Measurements from ENCODE around the gene HTR3C.

Gene HTR3C

GRCh38 chr3:184008161-184008560 is 44.7 kb upstream of the HTR3C start:
- no peak overlapping the region for H3K27ac ChIP-seq (ENCODE audit: low read length)
- H3K9ac ChIP-seq (ENCODE audit: low read length) = no peak overlapping the region
- H3K79me2 ChIP-seq (ENCODE audit: low read length) = no peaks in the 10 kb centered on the region

GRCh38 chr3:184011230-184011876 is 41.5 kb upstream of the HTR3C start:
- H3K36me3 ChIP-seq (replicated peaks; ENCODE audit: low read depth, low read length) = no peaks in the 10 kb centered on the region
- no peaks in the 10 kb centered on the region for H3K79me2 ChIP-seq (ENCODE audit: low read length)
- H4K20me1 ChIP-seq (ENCODE audit: insufficient read depth, low read length) = no peaks in the 10 kb centered on the region

More at GRCh38 chr3:184008161-184008560, 44.7 kb upstream of the HTR3C start:
- no peaks in the 10 kb centered on the region for H3K9me3 ChIP-seq (ENCODE audit: insufficient read depth, low read length)
- H3K27me3 ChIP-seq (ENCODE audit: low read depth, low read length) = no peaks in the 10 kb centered on the region
- H3K36me3 ChIP-seq (replicated peaks; ENCODE audit: low read depth, low read length) = no peaks in the 10 kb centered on the region
- no peaks in the 10 kb centered on the region for H4K20me1 ChIP-seq (ENCODE audit: insufficient read depth, low read length)
- H3K4me3 ChIP-seq (ENCODE audit: low read length) = no peak overlapping the region
- TF ChIP-seq EZH2phosphoT487 (IDR thresholded peaks at IDR 0.05; ENCODE audit: low read depth) (no peak), CTCF (IDR thresholded peaks at IDR 0.05; ENCODE audit: low read depth, low read length) (no peak)
- H2AFZ ChIP-seq (ENCODE audit: low read depth, low read length) = no peak overlapping the region
- H3K4me2 ChIP-seq (ENCODE audit: low read length) = no peak overlapping the region
- H3K4me1 ChIP-seq (ENCODE audit: low read length) = peaks cover 23% of the 10 kb centered on the region

GRCh38 chr3:184011937-184012889 is 40.6 kb upstream of the HTR3C start:
- Histone ChIP-seq H3K4me2 (ENCODE audit: low read length) (no peak overlapping the region), H3K27me3 (ENCODE audit: low read depth, low read length) (no peaks in the 10 kb centered on the region), H2AFZ (ENCODE audit: low read depth, low read length) (no peak overlapping the region), H3K79me2 (ENCODE audit: low read length) (no peaks in the 10 kb centered on the region), H4K20me1 (ENCODE audit: insufficient read depth, low read length) (no peaks in the 10 kb centered on the region), H3K27ac (ENCODE audit: low read length) (no peak overlapping the region), H3K4me1 (ENCODE audit: low read length) (peaks cover 16% of the 10 kb centered on the region), H3K9ac (ENCODE audit: low read length) (no peak overlapping the region), H3K36me3 (replicated peaks; ENCODE audit: low read depth, low read length) (no peaks in the 10 kb centered on the region), H3K4me3 (ENCODE audit: low read length) (no peak overlapping the region), H3K9me3 (ENCODE audit: insufficient read depth, low read length) (no peaks in the 10 kb centered on the region)
- no peak for TF ChIP-seq CTCF (IDR thresholded peaks at IDR 0.05; ENCODE audit: low read depth, low read length)

More at GRCh38 chr3:184011230-184011876, 41.5 kb upstream of the HTR3C start:
- Histone ChIP-seq H3K9me3 (ENCODE audit: insufficient read depth, low read length) (no peaks in the 10 kb centered on the region), H2AFZ (ENCODE audit: low read depth, low read length) (no peak overlapping the region), H3K4me2 (ENCODE audit: low read length) (no peak overlapping the region), H3K27ac (ENCODE audit: low read length) (no peak overlapping the region), H3K9ac (ENCODE audit: low read length) (no peak overlapping the region), H3K27me3 (ENCODE audit: low read depth, low read length) (no peaks in the 10 kb centered on the region), H3K4me3 (ENCODE audit: low read length) (no peak overlapping the region), H3K4me1 (ENCODE audit: low read length) (peaks cover 17% of the 10 kb centered on the region)
- TF ChIP-seq CTCF (IDR thresholded peaks at IDR 0.05; ENCODE audit: low read depth, low read length) (no peak), EZH2phosphoT487 (IDR thresholded peaks at IDR 0.05; ENCODE audit: low read depth) (no peak)

- no peak overlapping the region for H3K4me3 ChIP-seq (ENCODE audit: low read length)
- peaks cover 10% of the 10 kb centered on the region; the same call in 1 of the 2 replicates for H3K4me1 ChIP-seq (ENCODE audit: low read length)
Measured at GRCh38 chr3:184015381-184016019, 37.3 kb upstream of the HTR3C start.

More at GRCh38 chr3:184015381-184016019, 37.3 kb upstream of the HTR3C start:
- no peaks in the 10 kb centered on the region for H3K9me3 ChIP-seq (ENCODE audit: insufficient read depth, low read length)
- no peak overlapping the region for H3K4me2 ChIP-seq (ENCODE audit: low read length)
- H3K79me2 ChIP-seq (ENCODE audit: low read length) = no peaks in the 10 kb centered on the region
- H4K20me1 ChIP-seq (ENCODE audit: insufficient read depth, low read length) = no peaks in the 10 kb centered on the region
- H3K27me3 ChIP-seq (ENCODE audit: low read depth, low read length) = no peaks in the 10 kb centered on the region; the same call in 1 of the 2 replicates
- TF ChIP-seq EZH2phosphoT487 (IDR thresholded peaks at IDR 0.05; ENCODE audit: low read depth) (no peak), CTCF (IDR thresholded peaks at IDR 0.05; ENCODE audit: low read depth, low read length) (no peak)
- no peak overlapping the region for H2AFZ ChIP-seq (ENCODE audit: low read depth, low read length)
- H3K36me3 ChIP-seq (replicated peaks; ENCODE audit: low read depth, low read length) = no peaks in the 10 kb centered on the region
- H3K27ac ChIP-seq (ENCODE audit: low read length) = no peak overlapping the region
- H3K9ac ChIP-seq (ENCODE audit: low read length) = no peak overlapping the region
